Thoracic aorta (tissue), 2 donors: ENCODE results near the gene PCDHA8. TPM values are rescaled to one million over a fixed set of nuclear protein-coding genes. Genes with fewer than 3 reads are reported as not detected.

ENCODE experiments used
- ATAC-seq: fragments of 150-250 bp; one replicate; pipeline ENCODE4 v1.8.0; 2017; ENCODE audit warnings: low read depth; ENCODE audit not compliant: insufficient number of reproducible peaks, low FRiP score
- DNase-seq: peaks from one replicate; pipeline ENCODE4 v3.0.0-alpha.2; 2020; ENCODE audit warnings: low spot score
- H3K27ac ChIP-seq, 2 donors: fragments of 200-600 bp; sonication (generic); 1 replicate in 1 of 2; 2 replicates in 1 of 2; pipeline ENCODE4 v1.5.1; 2016; ENCODE audit warnings: mild to moderate bottlenecking in 2 of 2, moderate library complexity in 2 of 2
- H3K27me3 ChIP-seq: fragments of 200-600 bp; sonication (generic); replicated peaks from 2 replicates; pipeline ENCODE4 v1.6.0; 2016; ENCODE audit warnings: mild to moderate bottlenecking; ENCODE audit not compliant: insufficient read depth
- H3K36me3 ChIP-seq: fragments of 200-600 bp; sonication (generic); one replicate; pipeline ENCODE4 v1.5.1; 2016
- H3K4me1 ChIP-seq, 2 donors: fragments of 200-600 bp; sonication (generic); 1 replicate in 1 of 2; 2 replicates in 1 of 2; pipeline versions ENCODE4 v1.5.1 to v1.6.0; 2016; ENCODE audit warnings: low read depth in 2 of 2, mild to moderate bottlenecking in 1 of 2; ENCODE audit not compliant: control insufficient read depth in 1 of 2
- H3K4me3 ChIP-seq: fragments of 200-600 bp; sonication (generic); 2 replicates; pipeline ENCODE4 v1.5.1; 2016; ENCODE audit warnings: mild to moderate bottlenecking
- H3K9me3 ChIP-seq: fragments of 200-600 bp; sonication (generic); 2 replicates; pipeline ENCODE4 v1.5.1; 2016
- CTCF ChIP-seq: fragments of 200-600 bp; sonication (generic); IDR thresholded peaks from one replicate; pipeline ENCODE4 v1.5.1; 2019; ENCODE audit warnings: antibody characterized with exemption
- total RNA-seq, 2 donors: library from RNA; depleted of rRNA; stranded (reverse); fragments of >200 nt; gene quantifications; one replicate each; pipeline versions ENCODE4 v1.1.0 to v1.2.3, GENCODE V29; 2016

Gene PCDHA8
- total RNA-seq, 2 donors from 2014 or later = 0.14 TPM; not detected in 1

- no peak overlapping the region for H3K4me3 ChIP-seq
- peaks cover 36% of the 10 kb centered on the region for H3K9me3 ChIP-seq
- H3K27ac ChIP-seq = no peak overlapping the region
- DNase-seq (no peak), ATAC-seq (no peak)
- TF ChIP-seq CTCF = no peak
- H3K4me1 ChIP-seq = no peaks in the 10 kb centered on the region
- no peaks in the 10 kb centered on the region for H3K36me3 ChIP-seq
- no peaks in the 10 kb centered on the region for H3K27me3 ChIP-seq
Observed at GRCh38 chr5:140882591-140882899, 41.6 kb downstream of the PCDHA8 start.

GRCh38 chr5:140883373-140883772 is 42.4 kb downstream of the PCDHA8 start:
- no peak overlapping the region for H3K4me3 ChIP-seq
- DNase-seq = no peak
- H3K4me1 ChIP-seq = no peaks in the 10 kb centered on the region
- no peak for TF ChIP-seq CTCF
- peaks cover 36% of the 10 kb centered on the region for H3K9me3 ChIP-seq
- no peaks in the 10 kb centered on the region for H3K27me3 ChIP-seq
- H3K27ac ChIP-seq = no peak overlapping the region
- no peak for ATAC-seq
- H3K36me3 ChIP-seq = no peaks in the 10 kb centered on the region

GRCh38 chr5:140883927-140884697 is 43.1 kb downstream of the PCDHA8 start:
- ATAC-seq (no peak), DNase-seq (no peak)
- Histone ChIP-seq H3K4me1 (no peaks in the 10 kb centered on the region), H3K27me3 (no peaks in the 10 kb centered on the region), H3K4me3 (no peak overlapping the region), H3K36me3 (no peaks in the 10 kb centered on the region), H3K27ac (no peak overlapping the region), H3K9me3 (peaks cover 36% of the 10 kb centered on the region)
- TF ChIP-seq CTCF = no peak

Other genes with a start within 250 kb of the PCDHA8 start
- gene CD14, start 208.0 kb upstream of the PCDHA8 start, total RNA-seq = 100 to 1,000 TPM in 1 of 2 donors, 10 to 100 TPM in 1; 96.6 to 235 TPM
- 10 to 100 TPM; 11.4 to 13.5 TPM for gene TMCO6, start 201.7 kb upstream of the PCDHA8 start, total RNA-seq
- gene NDUFA2, start 193.6 kb upstream of the PCDHA8 start, total RNA-seq = 10 to 100 TPM; 19.9 to 26.4 TPM
- 100 to 1,000 TPM in 1 of 2 donors, 10 to 100 TPM in 1; 95.3 to 108 TPM for gene IK, start 193.4 kb upstream of the PCDHA8 start, total RNA-seq
- 10 to 100 TPM; 24.6 to 26.1 TPM for gene WDR55, start 176.3 kb upstream of the PCDHA8 start, total RNA-seq
- 1 to 10 TPM in 1 of 2 donors, under 1 TPM in 1; 0.54 to 1.8 TPM for gene DND1, start 167.6 kb upstream of the PCDHA8 start, total RNA-seq
- 10 to 100 TPM; 46.4 to 68.2 TPM for gene HARS1, start 149.8 kb upstream of the PCDHA8 start, total RNA-seq
- 10 to 100 TPM; 26.0 to 69.0 TPM for gene HARS2, start 149.7 kb upstream of the PCDHA8 start, total RNA-seq
- 10 to 100 TPM; 32.0 to 50.4 TPM for gene ZMAT2, start 140.7 kb upstream of the PCDHA8 start, total RNA-seq
- not detected for gene PCDHA1, start 55.0 kb upstream of the PCDHA8 start, total RNA-seq
- under 1 TPM in 1 of 2 donors, not detected in 1; 0.85 TPM for gene PCDHA2, start 46.3 kb upstream of the PCDHA8 start, total RNA-seq
- gene PCDHA3, start 40.1 kb upstream of the PCDHA8 start, total RNA-seq = 1 to 10 TPM in 1 of 2 donors, under 1 TPM in 1; 0.68 to 2.0 TPM
- under 1 TPM; 0.78 to 0.81 TPM for gene PCDHA4, start 34.1 kb upstream of the PCDHA8 start, total RNA-seq
- under 1 TPM; 0.14 to 0.85 TPM for gene PCDHA5, start 19.6 kb upstream of the PCDHA8 start, total RNA-seq
- gene PCDHA6, start 13.2 kb upstream of the PCDHA8 start, total RNA-seq = 1 to 10 TPM in 1 of 2 donors, under 1 TPM in 1; 0.14 to 5.2 TPM
- under 1 TPM; 0.42 to 0.54 TPM for gene PCDHA7, start 6.9 kb upstream of the PCDHA8 start, total RNA-seq
- 1 to 10 TPM in 1 of 2 donors, under 1 TPM in 1; 0.35 to 1.1 TPM for gene PCDHA9, start 7.2 kb downstream of the PCDHA8 start, total RNA-seq
- under 1 TPM; 0.28 to 0.41 TPM for gene PCDHA10, start 14.7 kb downstream of the PCDHA8 start, total RNA-seq
- under 1 TPM; 0.14 to 0.21 TPM for gene PCDHA11, start 27.8 kb downstream of the PCDHA8 start, total RNA-seq
- gene PCDHA12, start 34.1 kb downstream of the PCDHA8 start, total RNA-seq = under 1 TPM; 0.21 to 0.68 TPM
- under 1 TPM; 0.54 to 0.56 TPM for gene PCDHA13, start 40.9 kb downstream of the PCDHA8 start, total RNA-seq
- gene PCDHAC1, start 85.1 kb downstream of the PCDHA8 start, total RNA-seq = 1 to 10 TPM in 1 of 2 donors, under 1 TPM in 1; 0.71 to 1.2 TPM
- gene PCDHAC2, start 125.3 kb downstream of the PCDHA8 start, total RNA-seq = under 1 TPM in 1 of 2 donors, not detected in 1; 0.71 TPM
- not detected for gene PCDHB1, start 210.2 kb downstream of the PCDHA8 start, total RNA-seq